ENCODE results near the gene DGLUCY. TPM values are rescaled to one million over a fixed set of nuclear protein-coding genes. Genes with fewer than 3 reads are reported as not detected.
"Not testable (repeated sequence)": the region's sequence is repeated elsewhere in the genome, so short reads cannot be mapped to it uniquely, and the experiment has no call there.

The DGLUCY gene
- total RNA-seq, 1 donor = 97.5 TPM

- no peak for DNase-seq (ENCODE audit: low read depth in 2 of 3, low spot score in 2 of 3)
Observed at GRCh38 chr14:91202234-91202974, 88.5 kb downstream of the DGLUCY start.

GRCh38 chr14:91204657-91205056 is 90.8 kb downstream of the DGLUCY start:
- DNase-seq (ENCODE audit: low read depth in 2 of 3, low spot score in 2 of 3) = no peak

GRCh38 chr14:91205459-91205858 is 91.6 kb downstream of the DGLUCY start:
- no peak for DNase-seq (ENCODE audit: low read depth in 2 of 3, low spot score in 2 of 3)

GRCh38 chr14:91207008-91207407 is 93.1 kb downstream of the DGLUCY start:
- DNase-seq (ENCODE audit: low read depth in 2 of 3, low spot score in 2 of 3) = no peak

GRCh38 chr14:91211017-91211416 is 97.1 kb downstream of the DGLUCY start:
- no peak for DNase-seq (ENCODE audit: low read depth in 2 of 3, low spot score in 2 of 3)

- no peak for DNase-seq (ENCODE audit: low read depth in 2 of 3, low spot score in 2 of 3)
Observed at GRCh38 chr14:91214306-91214705, 100.4 kb downstream of the DGLUCY start.

GRCh38 chr14:91215381-91215780 is 101.5 kb downstream of the DGLUCY start:
- DNase-seq (ENCODE audit: low read depth in 2 of 3, low spot score in 2 of 3) = no peak

- DNase-seq (ENCODE audit: low read depth in 2 of 3, low spot score in 2 of 3) = no peak
Observed at GRCh38 chr14:91216731-91217226, 102.9 kb downstream of the DGLUCY start.

- DNase-seq (ENCODE audit: low read depth in 2 of 3, low spot score in 2 of 3) = no peak
Observed at GRCh38 chr14:91218014-91218413, 104.1 kb downstream of the DGLUCY start.

- no peak for DNase-seq (ENCODE audit: low read depth in 2 of 3, low spot score in 2 of 3)
Observed at GRCh38 chr14:91219517-91220389, 105.9 kb downstream of the DGLUCY start.

GRCh38 chr14:91220581-91221000 is 106.7 kb downstream of the DGLUCY start:
- DNase-seq (ENCODE audit: low read depth in 2 of 3, low spot score in 2 of 3) = no peak

GRCh38 chr14:91221270-91221669 is 107.4 kb downstream of the DGLUCY start:
- DNase-seq (ENCODE audit: low read depth in 2 of 3, low spot score in 2 of 3) = no peak

- no peak for DNase-seq (ENCODE audit: low read depth in 2 of 3, low spot score in 2 of 3)
Observed at GRCh38 chr14:91223028-91223783, 109.3 kb downstream of the DGLUCY start.

- DNase-seq (ENCODE audit: low read depth in 2 of 3, low spot score in 2 of 3) = no peak
Observed at GRCh38 chr14:91225025-91225424, 111.2 kb downstream of the DGLUCY start.

- DNase-seq (ENCODE audit: low read depth in 2 of 3, low spot score in 2 of 3) = not testable (repeated sequence)
Observed at GRCh38 chr14:91226360-91226759, 112.5 kb downstream of the DGLUCY start.

GRCh38 chr14:91227183-91227628 is 113.3 kb downstream of the DGLUCY start:
- no peak for DNase-seq (ENCODE audit: low read depth in 2 of 3, low spot score in 2 of 3)

GRCh38 chr14:91228112-91229004 is 114.5 kb downstream of the DGLUCY start:
- DNase-seq (ENCODE audit: low read depth in 2 of 3, low spot score in 2 of 3) = no peak

GRCh38 chr14:91229005-91229382 is 115.1 kb downstream of the DGLUCY start:
- DNase-seq (ENCODE audit: low read depth in 2 of 3, low spot score in 2 of 3) = no peak

- DNase-seq (ENCODE audit: low read depth in 2 of 3, low spot score in 2 of 3) = peak in 2 of 3 donors; percentile 80 to 88
Observed at GRCh38 chr14:91229743-91230200, 115.9 kb downstream of the DGLUCY start.

Data from hematopoietic multipotent progenitor cell (in vitro differentiated cells).